A673 (cell line): Measurements from ENCODE around the gene TMEM179. TPM values are rescaled to one million over a fixed set of nuclear protein-coding genes. Genes with fewer than 3 reads are reported as not detected.
"Not testable (repeated sequence)": the region's sequence is repeated elsewhere in the genome, so short reads cannot be mapped to it uniquely, and the experiment has no call there.

Experiments
- BruUV-seq: library from RNA; stranded (reverse); fragments of 400-500 nt; replicated peaks from 2 replicates; lab custom pipeline; 2021; lab: Mats Ljungman, UMichigan
- CTCF ChIA-PET: fragments of 300-600 bp; sonication (Branson Sonifier 250); formaldehyde crosslinking; loops from one replicate; lab custom pipeline; 2022; ENCODE audit warnings: antibody characterized with exemption; lab: Charles Lee
- POLR2A ChIA-PET: fragments of 300-600 bp; sonication (Branson Sonifier 250); formaldehyde crosslinking; loops from one replicate; lab custom pipeline; 2022; ENCODE audit warnings: antibody characterized with exemption; ENCODE audit not compliant: low non-redundant PET; lab: Charles Lee
- DNase-seq: peaks from one replicate; pipeline ENCODE4 v3.0.0-alpha.2; 2015; ENCODE audit warnings: low spot score
- H3K27ac ChIP-seq: fragments of 200-600 bp; sonication (generic); 2 replicates; pipeline ENCODE4 v1.5.1; 2016; ENCODE audit warnings: mixed run types, low read depth, mild to moderate bottlenecking, mixed read lengths, antibody characterized with exemption, low read length; ENCODE audit not compliant: poor library complexity, severe bottlenecking
- H3K27me3 ChIP-seq: fragments of 200-600 bp; sonication (generic); replicated peaks from 2 replicates; pipeline ENCODE4 v1.6.1; 2017; ENCODE audit warnings: mixed run types, low read depth, mild to moderate bottlenecking, mixed read lengths, antibody characterized with exemption, low read length; ENCODE audit not compliant: insufficient read depth, poor library complexity
- H3K36me3 ChIP-seq: fragments of 200-600 bp; sonication (generic); 2 replicates; pipeline ENCODE4 v1.6.1; 2016; ENCODE audit warnings: mixed run types, mild to moderate bottlenecking, mixed read lengths, antibody characterized with exemption, low read length; ENCODE audit not compliant: insufficient read depth, poor library complexity, severe bottlenecking
- H3K4me1 ChIP-seq: fragments of 200-600 bp; sonication (generic); 2 replicates; pipeline ENCODE4 v1.6.1; 2017; ENCODE audit warnings: mixed run types, mild to moderate bottlenecking, mixed read lengths, antibody characterized with exemption, low read length; ENCODE audit not compliant: insufficient read depth, poor library complexity, severe bottlenecking
- H3K4me3 ChIP-seq: fragments of 200-600 bp; sonication (generic); 2 replicates; pipeline ENCODE4 v1.5.1; 2016; ENCODE audit warnings: low read depth, mixed run types, mild to moderate bottlenecking, mixed read lengths, low read length; ENCODE audit not compliant: poor library complexity, severe bottlenecking
- H3K9me3 ChIP-seq: fragments of 200-600 bp; sonication (generic); 2 replicates; pipeline ENCODE4 v1.6.1; 2016; ENCODE audit warnings: mixed run types, low read depth, mild to moderate bottlenecking, mixed read lengths, antibody characterized with exemption, low read length; ENCODE audit not compliant: poor library complexity, severe bottlenecking
- EZH2 ChIP-seq: fragments of 200-600 bp; sonication (generic); IDR thresholded peaks from 2 replicates; pipeline ENCODE4 v1.6.1; 2017; ENCODE audit warnings: borderline replicate concordance, low read depth, mild to moderate bottlenecking, mixed read lengths, antibody characterized with exemption, low read length; ENCODE audit not compliant: poor library complexity, severe bottlenecking
- intact Hi-C: fragments of 100-400 bp; cut with micrococcal nuclease; formaldehyde crosslinking; loops from one replicate; pipeline ENCODE4 v1.10.0; 2022; ENCODE audit not compliant: unreplicated experiment
- total RNA-seq: library from RNA; stranded (reverse); gene quantifications from 2 replicates; pipeline ENCODE4 v1.2.3, GENCODE V29; 2021
- TF ChIP-seq, protein P1 (sequence below): fragments of 300-800, 200-600 bp; sonication (generic); conservative IDR thresholded peaks from 2 replicates; pipeline ENCODE4 v1.5.1; 2017; ENCODE audit warnings: low read depth, mild to moderate bottlenecking, antibody characterized with exemption, low read length, moderate library complexity, mixed read lengths

TMEM179 gene
- total RNA-seq, 1 experiment from 2014 or later, result 0.58 TPM

DNA sequence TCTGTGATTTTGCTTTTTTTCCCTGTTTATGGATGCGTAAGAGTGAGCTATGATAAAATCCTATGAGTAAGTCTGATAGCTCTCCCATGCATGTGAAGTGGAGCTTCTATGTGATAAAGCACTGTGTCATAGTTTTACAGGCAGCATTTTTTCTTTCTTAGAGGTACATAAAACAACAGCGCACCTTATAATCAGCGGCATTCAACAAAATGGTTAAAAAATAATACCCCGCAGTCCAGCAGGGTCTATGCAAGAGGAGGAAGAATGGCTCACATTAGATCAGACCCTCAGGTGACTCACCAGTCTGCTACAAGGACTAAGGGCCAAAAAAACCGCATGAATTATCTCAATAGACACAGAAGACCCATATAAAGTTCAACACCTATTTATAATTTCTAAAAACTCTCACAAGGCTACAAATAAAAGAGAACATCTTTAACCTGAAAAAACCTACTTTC lies 33.0 kb upstream of the TMEM179 start:
- BruUV-seq, result no TSS peak
- no peak for DNase-seq
- H3K36me3 ChIP-seq, result no peaks in the 10 kb centered on the region
- H3K4me3 ChIP-seq, result no peak overlapping the region
- intact Hi-C loops, result no loop called here
- H3K4me1 ChIP-seq, result peaks cover 10% of the 10 kb centered on the region
- H3K9me3 ChIP-seq, result no peaks in the 10 kb centered on the region
- ChIA-PET CTCF (interaction anchor here (0.6 kb wide), 1 partner anchor 413 kb away, joined by 3 read pairs; no protein-coding TSS in a partner anchor), POLR2A (no interaction called here)
- H3K27ac ChIP-seq, result no peak overlapping the region
- TF ChIP-seq, protein P1, sequence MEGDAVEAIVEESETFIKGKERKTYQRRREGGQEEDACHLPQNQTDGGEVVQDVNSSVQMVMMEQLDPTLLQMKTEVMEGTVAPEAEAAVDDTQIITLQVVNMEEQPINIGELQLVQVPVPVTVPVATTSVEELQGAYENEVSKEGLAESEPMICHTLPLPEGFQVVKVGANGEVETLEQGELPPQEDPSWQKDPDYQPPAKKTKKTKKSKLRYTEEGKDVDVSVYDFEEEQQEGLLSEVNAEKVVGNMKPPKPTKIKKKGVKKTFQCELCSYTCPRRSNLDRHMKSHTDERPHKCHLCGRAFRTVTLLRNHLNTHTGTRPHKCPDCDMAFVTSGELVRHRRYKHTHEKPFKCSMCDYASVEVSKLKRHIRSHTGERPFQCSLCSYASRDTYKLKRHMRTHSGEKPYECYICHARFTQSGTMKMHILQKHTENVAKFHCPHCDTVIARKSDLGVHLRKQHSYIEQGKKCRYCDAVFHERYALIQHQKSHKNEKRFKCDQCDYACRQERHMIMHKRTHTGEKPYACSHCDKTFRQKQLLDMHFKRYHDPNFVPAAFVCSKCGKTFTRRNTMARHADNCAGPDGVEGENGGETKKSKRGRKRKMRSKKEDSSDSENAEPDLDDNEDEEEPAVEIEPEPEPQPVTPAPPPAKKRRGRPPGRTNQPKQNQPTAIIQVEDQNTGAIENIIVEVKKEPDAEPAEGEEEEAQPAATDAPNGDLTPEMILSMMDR, result no peak
- no peak for TF ChIP-seq EZH2
- H3K27me3 ChIP-seq, result no peaks in the 10 kb centered on the region

DNA sequence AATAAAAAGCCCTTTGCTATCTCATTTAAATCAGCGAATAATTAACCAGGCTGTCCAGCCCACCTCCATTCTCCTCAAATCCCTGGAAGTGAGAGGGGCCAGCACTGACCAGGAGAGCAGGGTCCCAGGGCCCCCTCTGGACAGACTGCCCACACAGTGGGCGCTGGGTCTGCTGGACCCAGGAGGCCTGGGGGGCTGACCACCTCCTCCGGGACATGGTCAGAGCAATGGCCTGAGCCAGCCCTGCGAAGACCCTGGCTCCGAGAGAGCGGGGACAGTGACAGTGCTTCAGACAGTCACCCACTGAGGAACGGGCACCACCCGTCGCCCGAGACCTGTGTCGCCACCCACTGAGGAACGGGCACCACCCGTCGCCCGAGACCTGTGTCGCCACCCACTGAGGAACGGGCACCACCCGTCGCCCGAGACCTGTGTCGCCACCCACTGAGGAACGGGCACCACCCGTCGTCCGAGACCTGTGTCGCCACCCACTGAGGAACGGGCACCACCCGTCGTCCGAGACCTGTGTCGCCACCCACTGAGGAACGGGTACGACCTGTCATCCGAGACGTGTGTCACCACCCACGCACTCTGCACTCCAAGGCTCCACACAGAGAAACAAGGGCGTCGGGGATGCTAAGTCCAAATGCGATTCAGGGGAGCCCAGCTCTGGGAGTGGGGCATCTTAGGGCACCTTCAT lies 32.4 kb upstream of the TMEM179 start:
- H3K4me1 ChIP-seq, POLR2A ChIA-PET, H3K27me3 ChIP-seq, intact Hi-C loops, H3K36me3 ChIP-seq, H3K4me3 ChIP-seq, DNase-seq, H3K27ac ChIP-seq, BruUV-seq, H3K9me3 ChIP-seq: not testable (repeated sequence)
- CTCF ChIA-PET, result interaction anchor here (0.6 kb wide), 1 partner anchor 412 kb away, joined by 3 read pairs; no protein-coding TSS in a partner anchor

DNA sequence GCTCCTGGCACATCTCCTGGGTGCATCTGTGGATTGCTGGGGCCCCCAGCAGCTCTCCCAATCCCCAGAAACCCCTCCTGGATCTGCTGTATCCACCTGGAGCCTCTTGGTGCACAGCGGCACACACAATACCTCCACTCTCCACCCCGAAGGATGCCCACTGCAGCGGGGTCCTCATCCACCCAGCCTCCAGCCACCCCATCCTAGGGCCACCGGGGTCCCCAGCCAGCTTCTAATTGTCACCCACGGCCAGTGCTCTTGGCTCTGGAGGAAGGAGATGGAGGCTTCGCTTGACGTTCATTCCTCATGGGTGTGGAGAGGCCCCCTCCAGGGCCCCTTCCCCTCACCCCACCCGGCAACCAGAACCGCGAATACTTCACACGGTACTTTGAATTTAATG lies 31.6 kb upstream of the TMEM179 start:
- Histone ChIP-seq H3K4me1 (peaks cover 10% of the 10 kb centered on the region), H3K36me3 (no peaks in the 10 kb centered on the region), H3K27ac (no peak overlapping the region), H3K27me3 (no peaks in the 10 kb centered on the region), H3K9me3 (no peaks in the 10 kb centered on the region), H3K4me3 (no peak overlapping the region)
- POLR2A ChIA-PET, result no interaction called here
- intact Hi-C loops, result no loop called here
- CTCF ChIA-PET, result no interaction called here
- no peak for DNase-seq
- no peak for TF ChIP-seq EZH2
- TF ChIP-seq, protein P1, result no peak
- BruUV-seq, result no TSS peak

DNA sequence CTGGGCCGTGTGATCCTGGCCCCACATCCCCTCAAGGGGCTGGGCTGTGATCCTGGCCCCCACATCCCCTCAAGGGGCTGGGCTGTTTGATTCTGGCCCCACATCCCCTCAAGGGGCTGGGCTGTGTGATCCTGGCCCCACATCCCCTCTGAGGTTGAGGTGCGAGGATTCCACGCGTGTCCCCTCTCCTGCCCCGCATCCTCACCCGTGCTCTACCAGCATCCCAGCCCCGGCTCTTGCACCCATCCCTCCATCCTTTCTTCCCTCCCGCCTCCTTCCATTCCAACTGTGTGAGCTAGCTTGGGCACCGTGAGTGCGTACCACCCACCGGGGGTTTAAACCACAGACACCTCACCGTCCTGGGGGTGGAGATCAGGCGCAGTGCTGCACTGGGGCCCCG lies 31.1 kb upstream of the TMEM179 start:
- POLR2A ChIA-PET, result no interaction called here
- no peak for TF ChIP-seq EZH2
- TF ChIP-seq, protein P1, result no peak
- Histone ChIP-seq H3K27me3 (no peaks in the 10 kb centered on the region), H3K36me3 (no peaks in the 10 kb centered on the region), H3K9me3 (no peaks in the 10 kb centered on the region), H3K4me1 (peaks cover 10% of the 10 kb centered on the region), H3K27ac (no peak overlapping the region), H3K4me3 (no peak overlapping the region)
- CTCF ChIA-PET, result no interaction called here
- BruUV-seq, result no TSS peak
- intact Hi-C loops, result no loop called here
- no peak for DNase-seq
